Endothelial cell of umbilical vein (primary cell): ENCODE data around the gene MUC5AC. TPM values are rescaled to one million over a fixed set of nuclear protein-coding genes. Genes with fewer than 3 reads are reported as not detected.

ENCODE experiments used
- BruUV-seq: library from RNA; stranded (reverse); fragments of 400-500 nt; replicated peaks from 2 replicates; lab custom pipeline; 2021; lab: Mats Ljungman, UMichigan
- CTCF ChIA-PET: fragments of 300-600, 350-600 bp; sonication (Branson Sonifier 250); formaldehyde crosslinking; loops from one replicate; lab custom pipeline; 2021; ENCODE audit warnings: antibody characterized with exemption, inconsistent platforms; lab: Charles Lee
- POLR2A ChIA-PET: fragments of 300-600, 350-600 bp; sonication (Branson Sonifier 250); formaldehyde crosslinking; loops from one replicate; lab custom pipeline; 2021; ENCODE audit warnings: antibody characterized with exemption, inconsistent platforms; lab: Charles Lee
- DNase-seq: peaks from one replicate; pipeline ENCODE4 v3.0.0-alpha.2; 2011; ENCODE audit warnings: low read depth, low spot score
- FAIRE-seq: peaks from 2 replicates; lab custom pipeline; 2011; peaks lifted over from hg19 to GRCh38; lab: Jason Lieb, UNC
- H2AFZ ChIP-seq: 2 replicates; pipeline ENCODE4 v1.6.0; 2012; ENCODE audit warnings: low read depth, low read length, control low read depth, inconsistent platforms
- H3K27ac ChIP-seq: 2 replicates; pipeline ENCODE4 v1.5.1; 2011; ENCODE audit warnings: low read depth, mild to moderate bottlenecking, control low read depth, low read length, moderate library complexity; ENCODE audit not compliant: insufficient read depth
- H3K27me3 ChIP-seq, 2 experiments: 2 replicates each; pipeline versions ENCODE4 v1.6.0 to v1.6.1; 2011; ENCODE audit warnings: low read length in 2 of 2, mixed read lengths in 1 of 2; ENCODE audit not compliant: control insufficient read depth in 2 of 2, insufficient read depth in 2 of 2
- H3K36me3 ChIP-seq, 2 experiments: 2 replicates in 1 of 2; 3 replicates in 1 of 2; pipeline ENCODE4 v1.5.1; 2011; ENCODE audit warnings: low read length in 2 of 2, mild to moderate bottlenecking in 1 of 2, moderate library complexity in 1 of 2; ENCODE audit not compliant: control insufficient read depth in 2 of 2, insufficient read depth in 2 of 2; ENCODE audit errors: extremely low read depth in 1 of 2
- H3K4me1 ChIP-seq: 3 replicates; pipeline ENCODE4 v1.5.1; 2011; ENCODE audit warnings: mild to moderate bottlenecking, low read length; ENCODE audit not compliant: control insufficient read depth, insufficient read depth; ENCODE audit errors: extremely low read depth
- H3K4me2 ChIP-seq: 2 replicates; pipeline ENCODE4 v1.6.1; 2011; ENCODE audit warnings: low read length, control low read depth, mixed read lengths; ENCODE audit not compliant: insufficient read depth
- H3K4me3 ChIP-seq, 3 experiments: fragments of 200-600 bp in 1 of 3; sonication (generic), shearing (Covaris generic) in 1 of 3; replicated peaks in 1 of 3; 2 replicates each; pipeline ENCODE4 v1.5.1; 2011 to 2016; ENCODE audit warnings: control low read depth in 3 of 3, low read length in 3 of 3, mild to moderate bottlenecking in 2 of 3, inconsistent platforms in 1 of 3, low read depth in 1 of 3, moderate library complexity in 1 of 3; ENCODE audit not compliant: insufficient read depth in 1 of 3
- H3K79me2 ChIP-seq: 2 replicates; pipeline ENCODE4 v1.6.0; 2012; ENCODE audit warnings: low read length, inconsistent platforms; ENCODE audit not compliant: control insufficient read depth, insufficient read depth
- H3K9ac ChIP-seq: replicated peaks from 2 replicates; pipeline ENCODE3; 2011; ENCODE audit warnings: low read length, control low read depth; ENCODE audit not compliant: insufficient read depth; ENCODE audit errors: extremely low read depth
- H3K9me1 ChIP-seq: replicated peaks from 3 replicates; pipeline ENCODE4 v1.6.0; 2011; ENCODE audit warnings: mild to moderate bottlenecking, low read length; ENCODE audit not compliant: control insufficient read depth, insufficient read depth; ENCODE audit errors: extremely low read depth
- H3K9me3 ChIP-seq: replicated peaks from 2 replicates; pipeline ENCODE4 v1.5.1; 2012; ENCODE audit warnings: low read length, inconsistent platforms; ENCODE audit not compliant: control insufficient read depth, insufficient read depth
- H4K20me1 ChIP-seq: replicated peaks from 2 replicates; pipeline ENCODE3; 2011; ENCODE audit warnings: mild to moderate bottlenecking, low read length; ENCODE audit not compliant: control insufficient read depth, insufficient read depth; ENCODE audit errors: extremely low read depth
- EZH2 ChIP-seq: IDR thresholded peaks from 2 replicates; pipeline ENCODE4 v1.6.1; 2012; ENCODE audit warnings: borderline replicate concordance, low read depth, mild to moderate bottlenecking, moderate library complexity, low read length, inconsistent platforms; ENCODE audit not compliant: severe bottlenecking
- FOS ChIP-seq: IDR thresholded peaks from 2 replicates; pipeline ENCODE4 v1.6.1; 2011; ENCODE audit warnings: mild to moderate bottlenecking, low read length, moderate library complexity, borderline replicate concordance; ENCODE audit not compliant: insufficient read depth
- GATA2 ChIP-seq: IDR thresholded peaks from 2 replicates; pipeline ENCODE4 v1.7.0; 2011; ENCODE audit warnings: low read depth, mild to moderate bottlenecking, moderate library complexity, mixed read lengths, low read length; ENCODE audit not compliant: insufficient read length, insufficient read depth
- JUN ChIP-seq: IDR thresholded peaks from 2 replicates; pipeline ENCODE4 v1.6.1; 2011; ENCODE audit warnings: borderline replicate concordance, low read depth; ENCODE audit not compliant: insufficient read length, insufficient read depth
- MAX ChIP-seq: IDR thresholded peaks from 2 replicates; pipeline ENCODE4 v1.6.1; 2011; ENCODE audit not compliant: insufficient read depth, insufficient read length
- MYC ChIP-seq: IDR thresholded peaks from one replicate; pipeline ENCODE4 v1.6.1; 2011; ENCODE audit warnings: mild to moderate bottlenecking, low read depth, low read length
- POLR2A ChIP-seq: IDR thresholded peaks from 2 replicates; pipeline ENCODE4 v1.6.1; 2012; ENCODE audit warnings: low read depth, mild to moderate bottlenecking, control low read depth, low read length
- POLR2AphosphoS5 ChIP-seq: IDR thresholded peaks from 2 replicates; pipeline ENCODE4 v1.6.1; 2012; ENCODE audit warnings: low read depth, mild to moderate bottlenecking, control low read depth, low read length, moderate library complexity; ENCODE audit not compliant: insufficient read depth
- dilution Hi-C: fragments of 300-500 bp; cut with MboI; formaldehyde crosslinking; loops from one replicate; pipeline ENCODE4 v1.15.0; 2019; ENCODE audit warnings: low sequenced_read_pairs; ENCODE audit not compliant: extremely low pct_ligation_motif_present
- intact Hi-C: fragments of 100-400 bp; cut with micrococcal nuclease; formaldehyde crosslinking; loops from one replicate; pipeline ENCODE4 v1.10.0; 2022
- polyA plus RNA-seq, 4 experiments: library from polyadenylated mRNA; depleted of rRNA in 3 of 4; stranded (reverse) in 3 of 4; unstranded in 1 of 4; fragments of >200 nt; gene quantifications; 2 replicates each; pipeline versions ENCODE4 v1.2.1 to v1.2.3, GENCODE V29; 2011 to 2012; ENCODE audit warnings: missing spikeins in 1 of 4
- total RNA-seq: library from RNA; stranded (reverse); gene quantifications from 2 replicates; pipeline ENCODE4 v1.2.3, GENCODE V29; 2021
- TF ChIP-seq, protein P1 (sequence below), 2 donors: IDR thresholded peaks; 1 replicate in 1 of 2; 2 replicates in 1 of 2; pipeline ENCODE4 v1.5.1; 2011; ENCODE audit warnings: low read length in 2 of 2, mild to moderate bottlenecking in 2 of 2, moderate library complexity in 2 of 2, control low read depth in 1 of 2, inconsistent platforms in 1 of 2, low read depth in 1 of 2; ENCODE audit not compliant: insufficient read depth in 1 of 2; ENCODE audit errors: extremely low read depth in 1 of 2

The MUC5AC gene
- total and polyA plus RNA-seq, 2 donors (not counting 3 experiments of a cell fraction or from before 2014, with no cell fraction given): not detected

DNA sequence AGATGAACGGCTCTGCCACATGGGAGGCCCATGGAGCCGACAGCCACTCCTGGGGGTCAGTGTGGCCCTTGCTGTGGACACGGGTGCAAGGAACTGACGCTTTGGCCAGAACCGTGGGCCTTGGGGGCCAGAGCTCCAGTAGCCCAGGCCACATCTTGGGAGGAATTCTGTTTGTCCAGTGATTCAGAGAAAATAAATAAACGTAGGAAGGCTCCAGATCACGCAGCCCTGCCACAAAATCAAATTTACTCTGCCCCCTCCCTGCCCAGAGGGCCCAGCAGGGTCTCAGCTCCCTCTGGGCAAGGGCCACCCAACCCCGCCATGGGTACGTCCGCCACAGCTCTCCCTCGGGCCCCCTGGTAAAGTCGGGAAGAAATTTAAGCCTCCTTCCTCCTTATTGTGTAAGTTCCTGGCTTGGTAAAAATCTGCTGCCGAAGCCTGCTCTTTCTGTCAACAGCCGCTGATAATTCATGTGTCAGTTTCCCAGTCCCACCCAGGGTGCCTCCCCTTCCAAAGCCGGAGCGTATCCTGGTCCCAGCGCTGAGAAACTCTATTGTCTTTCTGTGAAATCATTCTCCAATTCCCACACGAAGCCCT is 6.9 kb upstream of the MUC5AC start:
- intact Hi-C loops (no loop called here), dilution Hi-C loops (no loop called here)
- BruUV-seq: no TSS peak
- POLR2A ChIA-PET: no interaction called here
- no peak for TF ChIP-seq POLR2AphosphoS5
- no peak for TF ChIP-seq EZH2
- TF ChIP-seq, protein P1, sequence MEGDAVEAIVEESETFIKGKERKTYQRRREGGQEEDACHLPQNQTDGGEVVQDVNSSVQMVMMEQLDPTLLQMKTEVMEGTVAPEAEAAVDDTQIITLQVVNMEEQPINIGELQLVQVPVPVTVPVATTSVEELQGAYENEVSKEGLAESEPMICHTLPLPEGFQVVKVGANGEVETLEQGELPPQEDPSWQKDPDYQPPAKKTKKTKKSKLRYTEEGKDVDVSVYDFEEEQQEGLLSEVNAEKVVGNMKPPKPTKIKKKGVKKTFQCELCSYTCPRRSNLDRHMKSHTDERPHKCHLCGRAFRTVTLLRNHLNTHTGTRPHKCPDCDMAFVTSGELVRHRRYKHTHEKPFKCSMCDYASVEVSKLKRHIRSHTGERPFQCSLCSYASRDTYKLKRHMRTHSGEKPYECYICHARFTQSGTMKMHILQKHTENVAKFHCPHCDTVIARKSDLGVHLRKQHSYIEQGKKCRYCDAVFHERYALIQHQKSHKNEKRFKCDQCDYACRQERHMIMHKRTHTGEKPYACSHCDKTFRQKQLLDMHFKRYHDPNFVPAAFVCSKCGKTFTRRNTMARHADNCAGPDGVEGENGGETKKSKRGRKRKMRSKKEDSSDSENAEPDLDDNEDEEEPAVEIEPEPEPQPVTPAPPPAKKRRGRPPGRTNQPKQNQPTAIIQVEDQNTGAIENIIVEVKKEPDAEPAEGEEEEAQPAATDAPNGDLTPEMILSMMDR (IDR thresholded peaks at IDR 0.05; ENCODE audit: extremely low read depth in 1 of 2, insufficient read depth in 1 of 2, low read depth in 1 of 2, low read length in 2 of 2): no peak
- no peak for TF ChIP-seq FOS
- TF ChIP-seq MYC: no peak
- TF ChIP-seq POLR2A: no peak
- TF ChIP-seq JUN: no peak
- no peak for TF ChIP-seq GATA2
- TF ChIP-seq MAX: no peak
- CTCF ChIA-PET: no interaction called here
- no peaks in the 10 kb centered on the region for H3K9me3 ChIP-seq
- no peak overlapping the region for H3K4me3 ChIP-seq
- H4K20me1 ChIP-seq: no peaks in the 10 kb centered on the region
- no peaks in the 10 kb centered on the region for H3K36me3 ChIP-seq
- no peaks in the 10 kb centered on the region for H3K79me2 ChIP-seq
- no peaks in the 10 kb centered on the region for H3K27me3 ChIP-seq
- DNase-seq (peak; percentile 47), FAIRE-seq (peak; percentile 24)
- no peak overlapping the region for H3K9ac ChIP-seq
- H3K27ac ChIP-seq: no peak overlapping the region
- peak overlapping the region; percentile 64 for H2AFZ ChIP-seq
- peaks cover 4% of the 10 kb centered on the region for H3K4me1 ChIP-seq
- no peak overlapping the region for H3K4me2 ChIP-seq
- no peaks in the 10 kb centered on the region for H3K9me1 ChIP-seq
